ENCODE measurements around the gene MEIS2.

Gene MEIS2

GRCh38 chr15:37112171-37112570 is 11.8 kb upstream of the MEIS2 start:
- DNase-seq, result no peak

- no peak for DNase-seq
These were observed 11.0 kb upstream of the MEIS2 start for GRCh38 chr15:37111427-37111717.

GRCh38 chr15:37109872-37110572 is 9.7 kb upstream of the MEIS2 start:
- DNase-seq, result no peak

GRCh38 chr15:37109168-37109871 is 9.0 kb upstream of the MEIS2 start:
- no peak for DNase-seq

GRCh38 chr15:37108381-37109167 is 8.2 kb upstream of the MEIS2 start:
- DNase-seq, result no peak

GRCh38 chr15:37107744-37108380 is 7.5 kb upstream of the MEIS2 start:
- DNase-seq, result no peak

- DNase-seq, result no peak
These were observed 6.9 kb upstream of the MEIS2 start for GRCh38 chr15:37107071-37107743.

- no peak for DNase-seq
These were observed 6.2 kb upstream of the MEIS2 start for GRCh38 chr15:37106490-37107001.

- no peak for DNase-seq
These were observed 5.5 kb upstream of the MEIS2 start for GRCh38 chr15:37105889-37106288.

GRCh38 chr15:37105029-37105428 is 4.7 kb upstream of the MEIS2 start:
- no peak for DNase-seq

- no peak for DNase-seq
These were observed 4.2 kb upstream of the MEIS2 start for GRCh38 chr15:37104424-37104981.

GRCh38 chr15:37103475-37104423 is 3.4 kb upstream of the MEIS2 start:
- no peak for DNase-seq

- DNase-seq, result no peak
These were observed 2.8 kb upstream of the MEIS2 start for GRCh38 chr15:37103163-37103435.

- no peak for DNase-seq
These were observed 2.2 kb upstream of the MEIS2 start for GRCh38 chr15:37102305-37103162.

- DNase-seq, result no peak
These were observed 1.6 kb upstream of the MEIS2 start for GRCh38 chr15:37101980-37102304.

GRCh38 chr15:37100966-37101215 is 542 bp upstream of the MEIS2 start:
- peak; percentile 59 for DNase-seq

- no peak for DNase-seq
These were observed 835 bp downstream of the MEIS2 start for GRCh38 chr15:37099319-37100108.

- DNase-seq, result no peak
These were observed 1.7 kb downstream of the MEIS2 start for GRCh38 chr15:37098468-37099318.

Data from T1000 (cell line).